Mesothelial cell of epicardium (in vitro differentiated cells): ENCODE data around the gene ANKRD53. TPM values are rescaled to one million over a fixed set of nuclear protein-coding genes. Genes with fewer than 3 reads are reported as not detected.

Source experiments
- DNase-seq, 2 experiments: peaks; one replicate each; pipeline ENCODE4 v3.0.0; 2021; ENCODE audit warnings: low spot score in 2 of 2; ENCODE audit not compliant: unreplicated experiment in 2 of 2
- H3K27ac Mint-ChIP-seq: 2 replicates; pipeline ENCODE4 v1.8.0; 2021; ENCODE audit warnings: mixed read lengths
- H3K27me3 Mint-ChIP-seq: 2 replicates; pipeline ENCODE4 v1.8.0; 2021; ENCODE audit warnings: low read depth, mixed read lengths
- H3K36me3 Mint-ChIP-seq: 2 replicates; pipeline ENCODE4 v1.8.0; 2021; ENCODE audit warnings: mixed read lengths
- H3K4me1 Mint-ChIP-seq: 2 replicates; pipeline ENCODE4 v1.8.0; 2021; ENCODE audit warnings: mixed read lengths
- H3K4me3 Mint-ChIP-seq: 2 replicates; pipeline ENCODE4 v1.8.0; 2021; ENCODE audit warnings: mild to moderate bottlenecking, moderate library complexity, mixed read lengths
- H3K9me3 Mint-ChIP-seq: 2 replicates; pipeline ENCODE4 v1.8.0; 2021; ENCODE audit warnings: mixed read lengths
- CTCF ChIP-seq: fragments of 200-600 bp; sonication (generic); IDR thresholded peaks from one replicate; pipeline ENCODE4 v1.5.0; 2021; ENCODE audit warnings: antibody characterized with exemption; ENCODE audit not compliant: unreplicated experiment
- total RNA-seq: library from RNA; stranded (reverse); gene quantifications from 3 replicates; pipeline ENCODE4 v1.2.1, GENCODE V29; 2021

ANKRD53 gene
- total RNA-seq, 1 donor from 2014 or later, result 4.9 TPM

GRCh38 chr2:70988151-70988550 is 9.7 kb downstream of the ANKRD53 start:
- no peak for TF ChIP-seq CTCF
- DNase-seq, result no peak
- Mint-ChIP-seq H3K9me3 (no peaks in the 10 kb centered on the region), H3K27me3 (no peaks in the 10 kb centered on the region), H3K4me3 (no peak overlapping the region), H3K27ac (no peak overlapping the region), H3K36me3 (peaks cover 22% of the 10 kb centered on the region), H3K4me1 (peaks cover 5% of the 10 kb centered on the region)

GRCh38 chr2:70988726-70989648 is 10.6 kb downstream of the ANKRD53 start:
- DNase-seq, result peak in 1 of 2 experiments; percentile 21

GRCh38 chr2:70990216-70990615 is 11.8 kb downstream of the ANKRD53 start:
- Mint-ChIP-seq H3K4me1 (peaks cover 16% of the 10 kb centered on the region), H3K27me3 (no peaks in the 10 kb centered on the region), H3K36me3 (peaks cover 22% of the 10 kb centered on the region), H3K4me3 (no peak overlapping the region), H3K9me3 (no peaks in the 10 kb centered on the region), H3K27ac (no peak overlapping the region)
- no peak for DNase-seq
- TF ChIP-seq CTCF, result no peak

More at GRCh38 chr2:70988726-70989648, 10.6 kb downstream of the ANKRD53 start:
- TF ChIP-seq CTCF, result no peak
- Mint-ChIP-seq H3K27me3 (no peaks in the 10 kb centered on the region), H3K4me3 (no peak overlapping the region), H3K9me3 (no peaks in the 10 kb centered on the region), H3K27ac (no peak overlapping the region), H3K4me1 (peaks cover 13% of the 10 kb centered on the region), H3K36me3 (peaks cover 22% of the 10 kb centered on the region)

GRCh38 chr2:70991142-70991541 is 12.7 kb downstream of the ANKRD53 start:
- DNase-seq, result no peak
- H3K4me3 Mint-ChIP-seq, result no peak overlapping the region
- TF ChIP-seq CTCF, result no peak
- no peaks in the 10 kb centered on the region for H3K9me3 Mint-ChIP-seq
- peaks cover 20% of the 10 kb centered on the region for H3K4me1 Mint-ChIP-seq
- H3K27ac Mint-ChIP-seq, result no peak overlapping the region
- peaks cover 17% of the 10 kb centered on the region for H3K36me3 Mint-ChIP-seq
- no peaks in the 10 kb centered on the region for H3K27me3 Mint-ChIP-seq

GRCh38 chr2:70991742-70992141 is 13.3 kb downstream of the ANKRD53 start:
- H3K27ac Mint-ChIP-seq, result no peak overlapping the region
- H3K27me3 Mint-ChIP-seq, result no peaks in the 10 kb centered on the region
- H3K36me3 Mint-ChIP-seq, result peaks cover 11% of the 10 kb centered on the region
- H3K4me1 Mint-ChIP-seq, result peaks cover 20% of the 10 kb centered on the region
- no peaks in the 10 kb centered on the region for H3K9me3 Mint-ChIP-seq
- no peak for DNase-seq
- peak overlapping the region; percentile 16 for H3K4me3 Mint-ChIP-seq
- no peak for TF ChIP-seq CTCF
